Measurements from ENCODE around the gene DYSF.

GRCh38 chr2:71566372-71566771 is 113.0 kb downstream of the DYSF start:
- TF ChIP-seq CTCF (IDR thresholded peaks at IDR 0.05) (no peak), ZFX (IDR thresholded peaks at IDR 0.05; ENCODE audit: borderline replicate concordance) (no peak)

All from 22Rv1 (cell line).